GM19463 (cell line): ENCODE measurements around the gene TMED10.
"Not testable (repeated sequence)": the region's sequence is repeated elsewhere in the genome, so short reads cannot be mapped to it uniquely, and the experiment has no call there.

Experiments
- ATAC-seq: cut with Tn5 transposase; IDR thresholded peaks from one replicate; pipeline ENCODE4 v1.9.1; 2021; ENCODE audit warnings: mild to moderate bottlenecking, moderate library complexity; ENCODE audit not compliant: unreplicated experiment

Gene TMED10

DNA sequence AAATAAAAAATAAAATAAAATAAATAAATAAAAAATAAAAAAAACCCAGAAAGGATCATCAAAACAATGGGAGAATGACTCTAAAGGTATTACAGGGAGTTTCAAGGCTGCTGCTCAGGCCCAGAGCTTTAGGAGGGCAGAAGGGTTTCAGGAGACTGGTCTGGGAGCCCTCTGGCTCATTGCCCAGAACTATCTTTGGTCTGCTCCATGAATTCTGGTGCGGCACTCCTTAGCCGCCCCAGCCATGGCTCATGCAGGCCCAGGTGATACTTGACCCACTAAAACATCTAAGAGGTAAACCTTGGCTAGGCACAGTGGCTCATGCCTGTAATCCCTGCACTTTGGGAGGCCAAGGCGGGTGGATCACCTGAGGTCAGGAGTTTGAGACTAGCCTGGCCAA, 14.7 kb upstream of the TMED10 start:
- no peak for ATAC-seq

DNA sequence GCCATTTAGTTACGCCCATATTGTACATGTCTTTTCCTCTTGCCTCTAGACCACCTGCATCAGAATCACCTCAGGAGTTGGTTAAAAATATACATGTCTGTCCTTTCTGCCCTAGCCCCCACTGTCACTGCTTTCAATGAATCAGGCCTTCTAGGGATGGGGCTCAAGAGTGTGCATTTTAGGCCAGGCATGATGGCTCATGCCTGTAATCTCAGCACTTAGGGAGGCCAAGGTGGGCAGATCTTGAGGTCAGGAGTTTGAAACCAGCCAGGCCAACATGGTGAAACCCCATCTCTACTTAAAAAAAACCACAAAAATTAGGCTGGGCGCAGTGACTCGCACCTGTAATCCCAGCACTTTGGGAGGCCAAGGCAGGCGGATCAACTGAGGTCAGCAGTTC, 13.6 kb upstream of the TMED10 start:
- ATAC-seq: no peak

DNA sequence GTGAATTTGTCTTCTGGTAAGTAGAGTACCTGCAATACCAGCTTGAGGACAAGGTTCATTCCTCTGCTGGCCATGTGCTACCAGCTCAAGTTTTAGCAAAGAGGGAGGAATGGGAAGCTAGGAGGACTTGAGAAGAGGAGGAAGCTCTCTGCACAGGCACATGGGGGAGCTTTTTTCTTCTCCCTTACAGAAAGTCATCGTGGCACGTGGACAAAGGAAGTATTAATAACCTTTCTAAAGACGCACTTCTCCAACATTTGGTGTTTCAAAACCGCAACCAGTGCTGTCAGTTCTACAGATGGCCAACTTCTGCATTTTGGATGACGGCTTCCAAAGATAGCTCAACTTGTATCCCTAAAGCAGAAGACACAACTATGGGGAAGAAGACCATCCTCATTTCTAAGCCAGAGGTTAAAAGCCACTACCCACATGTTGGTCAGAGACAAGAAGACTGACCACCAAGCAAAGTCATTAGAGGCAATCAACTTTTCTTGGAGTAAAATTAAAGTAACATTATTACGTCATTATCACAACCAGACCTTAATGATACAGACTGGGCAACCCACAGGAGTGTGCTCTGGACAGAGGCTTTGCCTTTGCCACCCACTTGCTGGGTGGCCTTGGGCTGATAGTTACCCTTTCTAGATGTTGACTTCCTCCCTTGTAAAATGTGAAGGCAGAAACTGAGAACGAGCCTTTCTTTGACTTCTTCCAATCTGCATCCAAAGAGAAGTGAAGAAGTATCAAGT, 12.3 kb upstream of the TMED10 start:
- no peak for ATAC-seq

DNA sequence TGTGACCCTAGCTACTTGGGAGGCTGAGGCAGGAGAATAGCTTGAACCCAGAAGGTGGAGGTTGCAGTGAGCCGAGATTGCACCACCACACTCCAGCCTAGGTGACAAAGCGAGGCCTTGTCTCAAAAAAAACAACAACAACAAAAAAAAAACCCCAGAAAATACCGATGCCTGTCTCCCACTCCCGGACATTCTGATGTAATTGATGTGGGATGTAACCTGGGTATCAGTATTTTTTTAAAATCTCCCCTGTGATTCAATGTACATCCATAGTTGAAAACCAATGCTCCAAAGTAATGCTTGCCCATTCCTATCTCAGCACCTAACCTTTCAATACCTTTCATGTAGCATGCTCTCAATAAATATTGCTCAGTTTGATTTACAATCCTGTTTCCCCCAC, 11.7 kb upstream of the TMED10 start:
- no peak for ATAC-seq

DNA sequence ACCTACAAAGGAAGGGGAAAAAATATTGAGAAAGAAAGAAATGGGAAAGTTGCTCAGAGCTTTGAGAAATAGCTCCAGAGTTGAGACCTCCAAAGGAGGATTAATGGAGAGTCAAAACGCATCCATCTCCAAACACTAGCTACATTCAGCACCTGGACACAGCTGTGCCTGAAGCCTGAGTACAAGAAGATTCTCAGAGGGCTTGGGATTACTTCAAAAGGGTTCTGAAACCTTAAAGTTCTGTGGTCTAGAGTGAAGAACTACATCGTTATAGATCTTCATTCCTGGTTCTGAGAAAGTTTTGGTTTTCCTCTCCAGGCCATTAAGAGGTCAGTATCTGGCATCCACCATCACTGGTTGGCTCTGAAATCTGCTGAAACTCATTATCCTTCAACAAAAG, 10.5 kb upstream of the TMED10 start:
- no peak for ATAC-seq

DNA sequence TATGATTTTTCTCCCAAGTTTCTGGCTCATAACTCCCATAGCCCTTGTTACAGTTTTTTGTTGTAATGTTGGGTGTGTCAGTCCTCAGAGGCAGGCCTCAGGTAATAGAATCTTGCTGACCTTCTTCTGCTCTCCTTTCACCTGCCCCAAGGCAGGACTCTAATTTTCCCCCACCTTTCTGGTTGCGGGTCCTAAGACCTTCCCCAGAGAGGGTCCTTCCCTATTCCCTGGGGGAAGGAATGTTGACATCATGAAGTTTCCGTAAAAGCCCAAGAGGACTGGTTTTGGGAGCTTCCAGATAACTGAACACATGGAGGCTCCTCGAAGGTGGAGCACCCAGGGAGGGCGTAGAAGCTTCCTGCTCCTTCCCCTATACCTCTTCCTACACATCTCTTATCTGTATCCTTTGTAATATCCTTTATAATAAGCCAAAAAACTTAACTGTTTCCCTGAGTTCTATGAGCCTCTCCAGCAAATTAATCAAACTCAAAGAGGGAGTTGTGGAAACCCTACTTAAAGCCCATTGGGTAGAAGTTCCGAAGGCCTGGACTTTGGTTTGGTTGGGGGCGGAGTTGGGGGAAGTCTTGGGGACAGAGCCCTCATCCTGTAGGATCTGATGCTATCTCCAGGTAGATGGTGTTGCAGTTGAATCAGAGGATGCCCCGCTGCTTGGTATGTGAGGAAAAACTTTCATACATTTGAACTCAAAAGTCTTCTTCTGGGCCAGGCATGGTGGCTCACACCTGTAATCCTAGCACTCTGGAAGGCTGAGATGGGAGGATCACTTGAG, 9.0 kb upstream of the TMED10 start:
- no peak for ATAC-seq

DNA sequence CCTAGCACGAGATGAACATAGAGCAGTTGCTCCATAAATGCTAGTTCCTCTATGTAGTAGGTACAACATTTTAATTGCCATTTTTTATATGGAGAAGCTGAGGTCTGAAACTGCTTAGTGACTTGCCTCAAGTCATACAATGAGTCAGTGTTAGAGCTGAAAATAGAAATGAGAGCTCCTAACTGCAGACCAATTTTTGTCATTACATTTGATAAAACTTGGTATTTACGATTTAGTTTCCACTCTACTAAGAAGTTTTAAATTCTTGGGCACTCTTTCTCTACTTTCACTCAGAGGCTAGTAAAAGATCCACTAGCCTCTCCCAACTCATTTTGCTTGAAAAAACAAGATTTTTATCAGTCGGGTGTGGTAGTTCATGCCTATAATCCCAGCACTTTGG, 8.1 kb upstream of the TMED10 start:
- ATAC-seq: no peak

DNA sequence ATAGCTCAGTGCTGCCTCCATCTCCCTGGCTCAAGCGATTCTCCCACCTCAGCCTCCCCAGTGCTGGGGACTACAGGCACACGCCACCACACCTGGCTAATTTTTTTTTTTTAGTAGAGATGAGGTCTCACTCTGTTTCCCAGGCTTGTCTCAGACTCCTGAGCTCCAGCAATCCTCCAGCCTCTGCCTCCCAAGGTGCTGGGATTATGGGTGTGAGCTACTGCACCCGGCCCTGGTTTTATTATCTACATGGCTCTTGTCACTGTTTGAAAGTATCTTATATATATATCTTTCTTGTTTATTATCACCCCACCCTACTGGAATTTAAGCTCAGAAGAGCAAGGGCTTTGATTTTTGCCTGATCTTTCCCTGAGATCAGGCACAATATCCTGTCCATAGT, 7.6 kb upstream of the TMED10 start:
- ATAC-seq: no peak

DNA sequence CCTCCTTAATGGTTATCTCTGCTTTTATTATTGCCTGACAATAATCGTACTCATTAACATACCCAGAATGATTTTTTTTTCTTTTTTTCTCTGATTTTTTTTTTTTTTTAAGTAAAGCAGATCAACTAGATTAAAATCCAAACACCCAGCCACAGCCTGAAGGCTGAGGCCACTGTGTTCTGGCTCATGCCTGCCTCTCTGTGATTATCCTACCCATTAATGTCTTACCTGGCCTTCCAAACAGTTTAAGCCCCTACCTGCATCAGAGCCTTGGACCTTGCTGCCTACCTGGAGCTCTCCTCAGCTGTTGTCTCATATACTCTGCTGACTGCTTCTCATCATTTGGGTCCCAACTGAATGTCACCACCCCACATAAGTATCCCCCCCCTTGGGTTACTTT, 6.8 kb upstream of the TMED10 start:
- ATAC-seq: no peak

DNA sequence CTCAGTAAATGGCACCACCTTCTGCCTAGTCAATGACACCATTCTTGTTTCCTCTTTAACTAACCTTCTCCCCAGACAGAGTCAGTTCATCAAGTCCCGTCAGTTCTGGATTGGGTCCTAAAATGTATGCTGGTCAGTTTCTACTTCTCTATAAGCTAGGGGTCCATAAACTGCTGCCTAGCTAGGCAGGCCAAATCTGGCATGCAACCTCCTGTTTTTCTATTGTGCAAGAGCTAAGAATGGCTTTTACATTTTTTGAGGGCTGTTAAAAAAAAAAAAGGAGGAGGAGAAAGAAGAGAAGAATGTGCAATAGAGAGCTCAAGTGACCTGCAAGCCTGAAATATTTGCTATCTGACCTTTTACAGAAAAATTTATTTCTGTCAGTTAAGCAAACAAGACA, 6.4 kb upstream of the TMED10 start:
- no peak for ATAC-seq

DNA sequence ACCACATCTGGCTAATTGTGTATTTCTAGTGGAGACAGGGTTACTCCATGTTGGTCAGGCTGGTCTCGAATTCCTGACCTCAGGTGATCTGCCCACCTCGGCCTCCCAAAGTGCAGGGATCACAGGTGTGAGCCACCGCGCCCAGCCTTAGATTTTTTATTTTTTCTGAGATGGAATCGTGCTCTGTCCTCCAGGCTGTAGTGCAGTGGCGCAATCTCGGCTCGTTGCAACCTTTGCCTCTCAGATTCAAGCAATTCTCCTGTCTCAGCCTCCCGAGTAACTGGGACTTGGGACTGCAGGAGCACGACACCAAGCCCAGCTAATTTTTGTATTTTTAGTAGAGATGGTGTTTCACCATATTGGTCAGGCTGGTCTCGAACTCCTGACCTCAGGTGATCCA, 5.8 kb upstream of the TMED10 start:
- not testable (repeated sequence) for ATAC-seq

DNA sequence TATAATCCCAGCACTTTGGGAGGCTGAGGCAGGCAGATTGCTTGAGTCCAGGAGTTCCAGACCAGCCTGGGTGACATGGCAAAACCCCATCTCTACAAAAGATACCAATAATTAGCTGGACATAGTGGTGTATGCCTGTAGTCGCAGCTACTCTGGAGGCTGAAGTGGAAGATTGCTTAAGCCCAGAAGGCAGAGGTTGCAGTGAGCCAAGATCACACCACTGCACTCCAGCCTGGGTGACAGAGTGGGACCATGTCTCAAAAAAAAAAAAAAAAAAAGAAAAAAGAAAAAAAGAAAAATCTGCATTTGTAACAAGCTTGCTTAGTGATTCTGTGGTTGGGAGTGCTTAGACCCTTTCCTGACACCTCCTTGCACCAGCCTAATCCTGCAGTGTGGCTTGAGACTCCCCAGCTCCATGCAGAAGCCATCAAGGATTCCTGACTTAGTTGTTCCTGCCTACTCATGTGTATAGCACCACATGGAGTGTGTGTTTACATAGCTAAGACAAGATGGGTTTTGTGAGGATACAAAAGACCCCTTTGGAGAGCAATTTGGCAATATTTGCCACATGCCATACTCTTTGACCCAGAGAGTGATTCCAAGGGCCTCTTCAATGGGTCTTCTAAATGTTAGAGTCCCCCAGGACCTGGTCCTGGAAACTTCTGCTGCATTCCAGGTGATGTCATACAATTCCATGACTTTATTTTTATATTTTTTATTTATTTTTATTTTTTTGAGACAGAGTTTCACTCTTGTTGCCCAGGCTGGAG, 5.1 kb upstream of the TMED10 start:
- no peak for ATAC-seq

DNA sequence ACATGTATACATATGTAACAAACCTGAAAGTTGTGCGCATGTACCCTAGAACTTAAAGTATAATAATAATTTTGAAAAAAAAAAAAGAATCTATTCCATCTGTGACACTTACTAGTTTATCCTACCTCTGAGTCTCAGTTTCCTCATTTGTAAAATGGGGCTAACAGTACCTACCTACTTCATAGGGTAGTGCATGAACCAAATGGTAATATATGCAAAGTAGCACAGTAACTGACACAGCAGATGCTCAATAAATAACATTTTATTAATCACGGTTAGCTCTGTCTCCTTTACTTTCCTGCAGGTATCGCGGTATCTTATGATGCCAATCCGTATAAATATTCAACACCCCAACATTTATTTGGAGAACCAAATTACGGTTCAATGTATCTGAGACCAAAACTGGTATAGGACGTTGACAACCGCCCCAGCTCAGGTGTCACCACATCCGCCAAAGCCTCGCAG, 703 bp downstream of the TMED10 start:
- ATAC-seq: no peak

DNA sequence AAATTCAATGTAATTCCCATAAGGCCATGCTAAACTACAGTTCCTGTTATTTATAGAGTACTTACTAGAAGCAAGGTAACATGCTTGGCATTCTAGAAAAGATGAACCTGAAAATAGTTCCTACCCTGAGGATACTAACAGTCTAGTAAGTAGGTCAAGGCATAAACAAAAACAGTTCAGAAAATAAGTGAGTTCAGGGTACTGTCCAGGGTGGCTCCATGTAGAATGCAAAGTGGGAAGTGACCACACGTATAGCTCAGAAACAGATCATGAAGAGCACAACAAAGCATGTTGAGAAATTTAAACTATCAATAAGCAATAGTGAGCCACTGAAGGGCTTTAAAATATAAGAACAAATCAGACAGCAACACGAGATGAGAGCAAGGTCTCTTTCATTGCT, 2.3 kb downstream of the TMED10 start:
- ATAC-seq: no peak

DNA sequence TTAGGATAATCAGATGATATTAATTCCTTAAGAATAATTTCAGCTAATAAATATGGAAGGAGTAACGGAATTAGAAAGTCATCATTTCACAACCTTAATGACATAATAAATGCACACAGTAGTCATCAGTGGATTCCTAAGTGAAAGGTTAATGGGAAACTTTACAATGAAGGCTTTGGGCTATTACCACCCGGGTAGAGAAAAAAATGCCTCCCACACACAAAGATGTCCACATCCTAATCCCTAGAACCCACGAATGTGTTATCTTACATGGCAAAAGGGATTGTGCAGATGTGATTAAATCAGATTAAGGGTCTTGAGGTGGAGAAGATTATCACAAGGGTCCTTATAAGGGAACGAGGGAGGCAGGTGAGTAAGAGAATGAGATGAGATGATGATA, 5.6 kb downstream of the TMED10 start:
- no peak for ATAC-seq

DNA sequence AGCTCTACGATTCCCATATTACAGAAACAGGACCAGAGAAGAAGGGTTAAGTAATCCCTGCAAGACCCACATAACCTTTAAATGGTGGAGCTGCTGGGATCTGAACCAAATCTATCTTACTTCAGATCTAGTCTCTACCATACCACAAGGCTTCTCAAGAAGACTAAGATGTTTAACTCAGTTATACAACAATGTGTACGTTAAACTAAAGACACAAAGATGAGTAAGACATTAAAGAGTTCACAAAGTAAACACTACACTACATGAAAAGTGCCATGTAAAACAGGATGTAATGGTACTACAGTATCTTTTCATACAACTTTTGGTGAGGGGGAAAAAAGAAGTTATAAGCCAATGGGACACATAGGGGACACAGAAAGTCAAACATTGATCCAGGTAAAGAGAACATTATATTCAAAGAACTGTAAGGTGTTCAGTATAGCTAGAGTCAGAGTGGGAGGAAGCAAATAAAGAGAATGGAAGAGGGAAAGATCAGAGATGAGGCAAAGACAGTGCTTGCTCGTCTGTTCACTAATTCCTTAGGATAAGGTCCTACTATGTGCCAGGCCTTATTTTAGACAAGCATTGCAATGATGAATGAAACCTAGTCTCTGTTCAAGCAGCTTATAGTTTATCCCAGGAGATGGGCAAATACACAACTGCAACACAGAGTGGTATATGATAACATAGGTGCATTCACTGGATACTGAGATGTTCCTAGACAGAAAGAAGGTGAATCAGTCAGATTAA, 7.7 kb downstream of the TMED10 start:
- ATAC-seq: no peak

DNA sequence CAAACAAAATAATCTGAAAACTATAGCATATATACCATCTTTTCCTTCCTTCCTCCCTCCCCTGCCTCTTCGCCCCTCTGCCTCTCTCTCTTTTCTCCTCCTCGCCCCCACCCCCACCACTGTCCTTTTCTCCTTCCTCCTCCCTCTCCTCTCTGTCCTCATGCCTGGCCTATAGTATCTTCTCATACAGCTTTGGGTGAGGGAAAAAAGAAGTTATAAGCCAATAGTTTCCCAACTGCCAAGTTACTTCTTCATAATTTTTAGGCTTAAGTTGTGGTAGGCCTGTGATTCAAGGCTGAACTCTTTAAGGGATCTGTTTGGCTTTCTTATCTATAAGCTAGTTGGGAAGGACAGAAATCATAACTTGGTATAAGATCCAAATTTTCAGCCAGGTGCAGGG, 9.1 kb downstream of the TMED10 start:
- no peak for ATAC-seq

DNA sequence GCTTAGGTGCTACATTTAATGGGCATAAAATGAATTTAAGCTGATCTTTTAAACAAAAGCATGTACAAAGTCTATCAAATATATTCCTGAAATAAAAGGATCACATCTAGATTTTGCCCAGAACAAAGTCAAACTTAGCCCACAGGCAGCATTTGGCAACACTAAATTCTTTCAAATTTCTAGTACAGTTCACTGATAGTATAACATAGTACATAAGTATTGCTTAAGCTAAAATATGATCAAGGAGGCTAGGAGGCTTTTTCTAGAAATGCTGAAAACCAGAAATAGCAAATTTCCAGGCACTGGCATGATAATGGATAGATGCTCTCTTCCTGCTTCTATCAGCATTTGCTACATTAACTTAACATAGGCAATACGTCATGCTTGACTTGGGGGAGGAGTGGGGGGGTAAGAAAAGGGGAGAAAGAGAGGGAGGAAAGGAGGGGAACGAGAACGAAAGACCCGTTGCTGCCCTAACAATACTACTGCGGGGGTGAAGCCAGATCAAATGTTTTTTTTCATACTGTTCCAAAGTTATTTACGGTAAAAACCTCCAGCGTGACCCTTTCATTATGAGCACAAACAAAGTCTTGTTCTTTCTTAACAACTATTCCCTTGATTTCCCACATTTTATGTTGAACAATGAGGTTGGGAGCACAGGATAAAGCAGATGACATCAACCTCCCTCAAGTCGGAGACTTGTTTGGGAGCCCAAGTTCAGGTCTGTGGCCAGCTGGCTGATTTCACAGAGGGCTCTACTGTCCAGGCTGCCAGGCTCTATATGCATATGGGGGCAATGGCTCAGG, 10.6 kb downstream of the TMED10 start:
- no peak for ATAC-seq

DNA sequence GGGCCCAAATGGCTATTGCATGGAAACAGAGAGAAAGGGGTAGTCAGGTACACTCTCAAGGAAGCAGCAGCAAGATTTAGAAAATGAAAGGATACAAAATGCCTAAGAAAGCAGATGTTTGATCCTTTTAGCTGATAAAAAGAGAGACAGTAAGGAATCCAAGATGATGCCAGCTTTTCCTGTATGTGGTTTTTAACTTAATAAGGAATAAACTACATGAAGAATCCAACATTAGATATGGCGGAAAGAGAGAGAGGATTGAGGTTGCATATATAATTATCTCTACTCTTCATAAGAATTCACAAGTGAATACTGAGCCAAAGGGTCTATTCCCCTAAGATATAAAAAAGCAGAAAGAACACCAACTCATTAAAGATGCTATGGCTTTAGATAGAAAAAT, 11.6 kb downstream of the TMED10 start:
- no peak for ATAC-seq

DNA sequence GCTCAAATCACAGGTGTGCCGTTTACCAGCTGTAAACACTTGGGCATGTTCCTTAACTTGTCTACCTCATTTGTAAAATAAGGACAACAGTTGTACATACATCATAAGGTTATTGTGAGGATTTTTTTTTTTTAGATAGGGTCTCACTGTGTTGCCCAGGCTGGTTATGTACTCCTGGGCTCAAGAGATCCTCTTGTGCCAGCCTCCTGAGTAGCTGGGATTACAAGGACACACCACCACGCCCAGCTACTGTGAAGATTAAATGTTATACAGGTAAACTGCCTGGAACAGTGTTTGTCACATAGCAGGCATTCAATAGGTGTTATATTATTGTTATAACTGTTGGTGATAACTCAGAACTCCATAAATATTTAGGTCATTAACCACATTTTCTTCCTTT, 12.7 kb downstream of the TMED10 start:
- no peak for ATAC-seq
